K562 (cell line): ENCODE measurements around the gene MEST. TPM values are rescaled to one million over a fixed set of nuclear protein-coding genes. Genes with fewer than 3 reads are reported as not detected.

Experiments used
- ATAC-seq: fragments of 200-7000 bp; cut with Tn5 transposase; 3 replicates; pipeline ENCODE4 v1.9.1; 2020; ENCODE audit warnings: moderate library complexity
- BruUV-seq: library from RNA; stranded (reverse); fragments of 400-500 nt; replicated peaks from 2 replicates; lab custom pipeline; 2021; lab: Mats Ljungman, UMichigan
- CTCF ChIA-PET: fragments of 300-600 bp; formaldehyde crosslinking; extraction: SDS; loops from one replicate; lab custom pipeline; 2021; ENCODE audit warnings: low intra/inter-chr PET ratio; lab: Yijun Ruan, JAX
- POLR2A ChIA-PET: fragments of 300-600, 350-650 bp; sonication (Branson Sonifier 250); formaldehyde crosslinking; extraction: SDS; loops from one replicate; lab custom pipeline; 2021; ENCODE audit warnings: antibody characterized with exemption, inconsistent platforms; lab: Yijun Ruan, JAX
- DNase-seq, 4 experiments: peaks; one replicate each; pipeline versions ENCODE4 v3.0.0 to v3.0.0-alpha.2; 2011 to 2018; ENCODE audit warnings: low spot score in 3 of 4, mixed read lengths in 3 of 4; ENCODE audit errors: extremely low read depth in 1 of 4
- FAIRE-seq: peaks from 2 replicates; lab custom pipeline; 2011; peaks lifted over from hg19 to GRCh38; lab: Jason Lieb, UNC
- H2AFZ ChIP-seq: 2 replicates; pipeline ENCODE4 v1.6.0; 2011; ENCODE audit warnings: low read depth, low read length, control low read depth, inconsistent platforms
- H3K27ac ChIP-seq: fragments of 200-600 bp; 3 replicates; pipeline ENCODE4 v1.8.0; 2011; ENCODE audit warnings: low read depth, mild to moderate bottlenecking, control low read depth, inconsistent platforms, low read length, moderate library complexity, mixed read lengths; ENCODE audit errors: extremely low read depth
- H3K27me3 ChIP-seq, 2 experiments: fragments of 300-600 bp in 1 of 2; 2 replicates in 1 of 2; 3 replicates in 1 of 2; pipeline versions ENCODE4 v1.6.0 to v1.8.0; 2011; ENCODE audit warnings: inconsistent platforms in 2 of 2, low read length in 2 of 2, mild to moderate bottlenecking in 1 of 2, mixed read lengths in 1 of 2, moderate library complexity in 1 of 2; ENCODE audit not compliant: control insufficient read depth in 2 of 2, insufficient read depth in 2 of 2
- H3K36me3 ChIP-seq: fragments of 300-600 bp; 3 replicates; pipeline ENCODE4 v1.8.0; 2011; ENCODE audit warnings: mild to moderate bottlenecking, low read length, inconsistent platforms; ENCODE audit not compliant: control insufficient read depth, insufficient read depth
- H3K4me1 ChIP-seq, 2 experiments: fragments of 200-600 bp in 1 of 2; replicated peaks in 1 of 2; 2 replicates in 1 of 2; 3 replicates in 1 of 2; pipeline versions ENCODE4 v1.5.1 to v1.8.0; 2011; ENCODE audit warnings: inconsistent platforms in 2 of 2, low read length in 2 of 2, mild to moderate bottlenecking in 1 of 2, mixed read lengths in 1 of 2, moderate library complexity in 1 of 2; ENCODE audit not compliant: control insufficient read depth in 2 of 2, insufficient read depth in 2 of 2
- H3K4me2 ChIP-seq: 2 replicates; pipeline ENCODE4 v1.6.1; 2011; ENCODE audit warnings: low read length, control low read depth, inconsistent platforms, mixed read lengths; ENCODE audit not compliant: insufficient read depth
- H3K4me3 ChIP-seq: fragments of 200-600 bp; sonication (generic), shearing (Covaris generic); 2 replicates; pipeline ENCODE4 v1.5.1; 2016; ENCODE audit warnings: control low read depth, inconsistent platforms
- H3K79me2 ChIP-seq: fragments of 200-600 bp; 3 replicates; pipeline ENCODE4 v1.8.0; 2011; ENCODE audit warnings: low read length, inconsistent platforms; ENCODE audit not compliant: control insufficient read depth, insufficient read depth
- H3K9ac ChIP-seq, 2 experiments: 2 replicates each; pipeline versions ENCODE4 v1.6.0 to v1.6.1; 2011; ENCODE audit warnings: low read depth in 2 of 2, low read length in 2 of 2, control low read depth in 1 of 2, inconsistent platforms in 1 of 2, mild to moderate bottlenecking in 1 of 2, mixed read lengths in 1 of 2; ENCODE audit not compliant: insufficient read depth in 1 of 2
- H3K9me1 ChIP-seq: one replicate; pipeline ENCODE4 v1.6.0; 2011; ENCODE audit warnings: inconsistent platforms, mild to moderate bottlenecking, low read length, moderate library complexity; ENCODE audit not compliant: control insufficient read depth, insufficient read depth
- H3K9me3 ChIP-seq: replicated peaks from 2 replicates; pipeline ENCODE4 v1.5.1; 2011; ENCODE audit warnings: low read depth, low read length, inconsistent platforms; ENCODE audit not compliant: control insufficient read depth, insufficient read depth
- H4K20me1 ChIP-seq: replicated peaks from 2 replicates; pipeline ENCODE4 v1.6.1; 2011; ENCODE audit warnings: low read length, inconsistent platforms, mixed read lengths; ENCODE audit not compliant: control insufficient read depth, insufficient read depth
- ARID2 ChIP-seq: fragments of 450-650 bp; IDR thresholded peaks from 2 replicates; pipeline ENCODE4 v1.6.1; 2017; ENCODE audit warnings: antibody characterized with exemption, mild to moderate bottlenecking
- BMI1 ChIP-seq: fragments of 150-350 bp; IDR thresholded peaks from 2 replicates; pipeline ENCODE4 v1.6.1; 2014; ENCODE audit warnings: low read length
- CEBPB ChIP-seq: fragments of 450-650 bp; IDR thresholded peaks from 2 replicates; pipeline ENCODE4 v1.6.1; 2016; ENCODE audit warnings: missing genetic modification characterization, missing compliant biosample characterization
- CEBPG ChIP-seq, 3 experiments: fragments of 200-800 bp in 1 of 3; sonication (Bioruptor generic) in 1 of 3; sonication (generic) in 1 of 3; formaldehyde crosslinking in 1 of 3; IDR thresholded peaks in 2 of 3; conservative IDR thresholded peaks in 1 of 3; 2 replicates each; pipeline versions ENCODE4 v1.6.1 to v1.8.0; 2016 to 2022; ENCODE audit warnings: missing compliant biosample characterization in 2 of 3, missing genetic modification characterization in 2 of 3, mild to moderate bottlenecking in 1 of 3, missing genetic modification reagents in 1 of 3
- GABPA ChIP-seq: fragments of 200-800 bp; sonication (Bioruptor generic); conservative IDR thresholded peaks from 2 replicates; pipeline ENCODE4 v1.6.1; 2016; ENCODE audit warnings: low read depth, missing genetic modification characterization, missing compliant biosample characterization
- NR3C1 ChIP-seq: sonication (generic); formaldehyde crosslinking; IDR thresholded peaks from 2 replicates; pipeline ENCODE4 v1.8.1; 2022; ENCODE audit warnings: missing genetic modification reagents
- PHF21A ChIP-seq: fragments of 450-650 bp; IDR thresholded peaks from 2 replicates; pipeline ENCODE4 v1.6.1; 2017; ENCODE audit warnings: low read depth, borderline replicate concordance
- ZNF354B ChIP-seq: fragments of 250-450 bp; sonication (Bioruptor Pico); IDR thresholded peaks from 2 replicates; pipeline ENCODE4 v1.4.0; 2020
- WGBS: fragments of 100-300 bp; shearing (Covaris generic); methylation state at CpG from one replicate; pipeline ENCODE4 v1.1.6; 2016; ENCODE audit warnings: low coverage, mixed read lengths; ENCODE audit not compliant: insufficient coverage; ENCODE audit errors: missing lambda C conversion rate; 5-methylcytosine and 5-hydroxymethylcytosine counted together
- in situ Hi-C: fragments of 300-500 bp; cut with MboI; formaldehyde crosslinking; loops from 4 replicates; pipeline ENCODE4 v1.15.0; 2018; ENCODE audit warnings: inconsistent platforms, mixed read lengths
- intact Hi-C: fragments of 100-400 bp; cut with micrococcal nuclease; formaldehyde crosslinking; loops from 2 replicates; pipeline ENCODE4 v1.14.2; 2022
- polyA plus RNA-seq, 8 experiments: library from polyadenylated mRNA; depleted of rRNA in 4 of 8; stranded (reverse) in 5 of 8; unstranded in 3 of 8; fragments of >200 nt; fragmentation: Nextera tagmentation in 2 of 8; fragmentation: Illumina TruSeq in 1 of 8; extraction: Ambion mirVana in 2 of 8; extraction: Trizol in 1 of 8; gene quantifications; 2 replicates each; pipeline versions ENCODE4 v1.2.1 to v1.2.3, GENCODE V29; 2011 to 2014; ENCODE audit warnings: inconsistent platforms in 1 of 8, missing spikeins in 1 of 8
- total RNA-seq, 7 experiments: library from RNA; depleted of rRNA in 6 of 7; stranded (reverse); fragments of >200 nt in 6 of 7; fragmentation: Illumina TruSeq in 2 of 7; extraction: Trizol in 2 of 7; gene quantifications; 2 replicates each; pipeline versions ENCODE4 v1.2.1 to v1.2.3, GENCODE V29; 2011 to 2021; ENCODE audit warnings: low replicate concordance in 1 of 7

The MEST gene
- total and polyA plus RNA-seq, 9 of the 15 experiments (the other 6 are each of a cell fraction or from before 2014, with no cell fraction given) = 0.04 to 0.74 (median 0.36) TPM; not detected in 1

DNA sequence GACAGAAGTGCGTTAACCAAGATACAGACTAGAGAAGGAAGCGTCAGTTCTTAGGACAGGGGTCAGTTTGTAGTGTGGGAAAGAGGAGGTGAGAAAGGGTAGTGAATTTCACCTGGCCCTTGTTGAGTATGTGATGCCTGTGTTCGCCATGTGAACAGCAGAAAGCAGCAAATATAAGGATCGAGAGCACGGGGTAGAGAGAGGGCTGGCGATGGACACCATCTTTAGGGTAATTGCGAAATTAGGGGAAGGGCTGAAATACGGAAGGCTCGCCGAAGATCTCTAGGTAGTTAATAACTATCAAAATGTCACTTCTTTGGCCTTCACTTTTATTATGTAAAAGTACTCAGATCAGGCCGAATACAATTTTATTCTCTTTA lies 6.2 kb upstream of the MEST start:
- POLR2A ChIA-PET = no interaction called here
- no peak overlapping the region for H2AFZ ChIP-seq
- no peaks in the 10 kb centered on the region for H3K79me2 ChIP-seq
- no peaks in the 10 kb centered on the region for H3K9me3 ChIP-seq
- BruUV-seq = no TSS peak
- no peak overlapping the region for H3K4me3 ChIP-seq
- no peaks in the 10 kb centered on the region for H3K9me1 ChIP-seq
- TF ChIP-seq CEBPB (tag) (peak; percentile 87), ARID2 (no peak), ZNF354B (CRISPR knock-in tag) (no peak), PHF21A (no peak), BMI1 (no peak), CEBPG (CRISPR knock-in tag; IDR thresholded peaks at IDR 0.05) (no peak), CEBPG (tag; conservative IDR thresholded peaks at IDR 0.05 in 1 of 2, IDR thresholded peaks at IDR 0.05 in 1 of 2) (peak; percentile 23 to 44; a peak in 1 of 4 replicates), NR3C1 (CRISPR knock-in tag) (no peak), GABPA (tag) (no peak)
- H3K4me2 ChIP-seq = no peak overlapping the region
- CTCF ChIA-PET = no interaction called here
- FAIRE-seq (no peak), DNase-seq (no peak), ATAC-seq (no peak)
- H3K27ac ChIP-seq = no peak overlapping the region
- no peak overlapping the region for H3K9ac ChIP-seq
- intact Hi-C loops = loop anchor here (5.0 to 10.0 kb wide), 4 partner anchors 209 to 413 kb away; partner anchors contain the start of gene KLHDC10
- WGBS = 38% methylated on average over 11 of the region's 11 CpGs
- in situ Hi-C loops = no loop called here
- H4K20me1 ChIP-seq = no peaks in the 10 kb centered on the region
- peaks cover 17 to 48% of the 10 kb centered on the region in 2 experiments; a peak in 4 of 5 replicates for H3K27me3 ChIP-seq
- peaks cover 0 to 11% of the 10 kb centered on the region in 2 experiments; a peak in 3 of 5 replicates for H3K4me1 ChIP-seq
- no peaks in the 10 kb centered on the region for H3K36me3 ChIP-seq
